Ishikawa (cell line): Measurements from ENCODE around the gene RTN4RL1.
A peak's percentile ranks its signal among the peaks of the same experiment; 100 is the strongest.

Source experiments
- CEBPB ChIP-seq: IDR thresholded peaks from 2 replicates; pipeline ENCODE4 v1.6.1; 2012
- CREB1 ChIP-seq: IDR thresholded peaks from 2 replicates; pipeline ENCODE4 v1.6.1; 2012; ENCODE audit warnings: low read depth
- EGR1 ChIP-seq: IDR thresholded peaks from 2 replicates; pipeline ENCODE4 v1.6.1; 2012
- EP300 ChIP-seq: IDR thresholded peaks from 2 replicates; pipeline ENCODE4 v1.6.1; 2012; ENCODE audit warnings: borderline replicate concordance
- FOXM1 ChIP-seq: IDR thresholded peaks from 2 replicates; pipeline ENCODE4 v1.6.1; 2012; ENCODE audit warnings: low read depth, borderline replicate concordance
- NFIC ChIP-seq: IDR thresholded peaks from 2 replicates; pipeline ENCODE4 v1.6.1; 2012
- RAD21 ChIP-seq: IDR thresholded peaks from 2 replicates; pipeline ENCODE4 v1.6.1; 2012; ENCODE audit warnings: low read depth
- TAF1 ChIP-seq: IDR thresholded peaks from 2 replicates; pipeline ENCODE4 v1.6.1; 2012; ENCODE audit warnings: low read depth, mild to moderate bottlenecking
- TCF12 ChIP-seq: IDR thresholded peaks from 2 replicates; pipeline ENCODE4 v1.6.1; 2012; ENCODE audit warnings: low read depth
- TEAD4 ChIP-seq: IDR thresholded peaks from 2 replicates; pipeline ENCODE4 v1.6.1; 2012
- YY1 ChIP-seq: IDR thresholded peaks from 2 replicates; pipeline ENCODE4 v1.6.1; 2012; ENCODE audit warnings: low read depth
- ZBTB7A ChIP-seq: IDR thresholded peaks from 2 replicates; pipeline ENCODE4 v1.6.1; 2012; ENCODE audit warnings: low read depth
- TF ChIP-seq, protein P1 (sequence below): IDR thresholded peaks from 2 replicates; pipeline ENCODE4 v1.6.1; 2012
- TF ChIP-seq, protein P2 (sequence below): IDR thresholded peaks from 2 replicates; pipeline ENCODE4 v1.6.1; 2012; ENCODE audit warnings: low read depth, mild to moderate bottlenecking
- TF ChIP-seq, protein P3 (sequence below): IDR thresholded peaks from 2 replicates; pipeline ENCODE4 v1.6.1; 2012

The RTN4RL1 gene

DNA sequence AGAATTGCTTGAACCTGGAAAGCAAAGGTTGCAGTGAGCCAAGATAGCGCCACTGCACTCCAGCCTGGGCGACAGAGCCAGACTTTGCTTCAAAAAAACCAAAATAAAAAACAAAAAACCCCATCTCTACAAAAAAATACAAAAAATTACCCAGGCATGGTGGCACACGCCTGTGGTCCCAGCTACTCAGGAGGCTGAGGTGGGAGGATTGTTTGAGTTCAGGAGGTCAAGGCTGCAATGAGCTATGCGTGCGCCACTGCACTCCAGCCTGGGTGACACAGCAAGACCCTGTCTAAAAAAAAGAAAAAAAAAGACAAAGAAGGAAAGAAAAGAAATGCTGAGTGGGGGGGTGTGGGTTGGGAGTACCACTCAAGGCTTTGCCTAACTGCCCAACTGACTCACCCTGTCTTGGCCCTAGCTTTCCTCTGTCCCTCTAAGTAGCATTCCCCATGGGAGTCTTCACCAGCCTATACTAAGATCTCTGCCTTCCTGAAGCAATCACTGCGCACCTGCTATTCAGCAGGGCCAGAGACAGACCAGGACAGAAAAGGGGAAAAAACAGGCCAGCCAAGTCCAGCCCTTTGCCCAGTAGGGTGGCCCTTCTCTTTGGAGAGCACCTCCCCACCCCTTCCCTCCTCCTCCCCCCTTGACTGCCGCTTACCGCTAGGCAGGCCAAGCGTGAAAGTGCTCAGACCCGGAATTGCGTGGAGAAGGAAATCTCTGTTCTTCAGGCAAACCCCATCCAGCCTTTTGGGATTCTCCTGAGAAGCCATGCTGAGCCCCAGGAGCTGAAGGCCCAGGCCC lies 45.8 kb downstream of the RTN4RL1 start:
- TF ChIP-seq NFIC (peak; percentile 72), TCF12 (peak; percentile 58; the same call in 1 of the 2 replicates), TEAD4 (peak; percentile 23; the same call in 1 of the 2 replicates), FOXM1 (no peak)

DNA sequence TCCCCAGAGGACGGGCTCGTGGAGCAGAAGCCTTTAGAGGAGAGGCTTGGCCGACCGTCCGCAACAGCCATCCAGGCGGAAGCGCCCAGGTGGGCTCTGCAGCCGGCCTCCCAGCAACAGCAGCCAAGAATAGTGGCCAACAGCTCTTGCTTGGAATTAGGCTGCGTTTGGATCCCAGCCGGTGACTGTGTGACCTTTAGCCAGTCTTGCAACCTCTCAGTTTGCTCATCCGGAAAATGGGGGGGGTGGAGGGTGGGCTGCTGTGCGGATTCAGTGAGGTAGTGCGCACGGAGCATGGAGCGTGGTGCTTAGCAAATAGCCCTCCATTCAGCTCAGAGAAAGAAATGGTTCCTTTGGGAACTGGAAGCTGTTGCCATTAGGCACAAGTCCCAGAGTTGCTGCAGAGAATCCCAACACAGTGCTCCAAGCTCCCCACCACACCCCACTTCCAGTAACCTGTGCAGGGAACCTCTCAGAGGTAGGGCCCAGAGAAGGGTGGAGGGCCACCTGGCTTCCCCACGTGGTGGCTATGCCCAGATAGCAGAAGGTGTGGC lies 46.7 kb downstream of the RTN4RL1 start:
- TF ChIP-seq EGR1 (no peak), ZBTB7A (no peak), FOXM1 (no peak), CEBPB (no peak), EP300 (no peak), RAD21 (no peak), CREB1 (no peak), YY1 (no peak), TAF1 (no peak), TCF12 (no peak)
- TF ChIP-seq, protein P1, sequence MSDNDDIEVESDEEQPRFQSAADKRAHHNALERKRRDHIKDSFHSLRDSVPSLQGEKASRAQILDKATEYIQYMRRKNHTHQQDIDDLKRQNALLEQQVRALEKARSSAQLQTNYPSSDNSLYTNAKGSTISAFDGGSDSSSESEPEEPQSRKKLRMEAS: no peak
- TF ChIP-seq, protein P2, sequence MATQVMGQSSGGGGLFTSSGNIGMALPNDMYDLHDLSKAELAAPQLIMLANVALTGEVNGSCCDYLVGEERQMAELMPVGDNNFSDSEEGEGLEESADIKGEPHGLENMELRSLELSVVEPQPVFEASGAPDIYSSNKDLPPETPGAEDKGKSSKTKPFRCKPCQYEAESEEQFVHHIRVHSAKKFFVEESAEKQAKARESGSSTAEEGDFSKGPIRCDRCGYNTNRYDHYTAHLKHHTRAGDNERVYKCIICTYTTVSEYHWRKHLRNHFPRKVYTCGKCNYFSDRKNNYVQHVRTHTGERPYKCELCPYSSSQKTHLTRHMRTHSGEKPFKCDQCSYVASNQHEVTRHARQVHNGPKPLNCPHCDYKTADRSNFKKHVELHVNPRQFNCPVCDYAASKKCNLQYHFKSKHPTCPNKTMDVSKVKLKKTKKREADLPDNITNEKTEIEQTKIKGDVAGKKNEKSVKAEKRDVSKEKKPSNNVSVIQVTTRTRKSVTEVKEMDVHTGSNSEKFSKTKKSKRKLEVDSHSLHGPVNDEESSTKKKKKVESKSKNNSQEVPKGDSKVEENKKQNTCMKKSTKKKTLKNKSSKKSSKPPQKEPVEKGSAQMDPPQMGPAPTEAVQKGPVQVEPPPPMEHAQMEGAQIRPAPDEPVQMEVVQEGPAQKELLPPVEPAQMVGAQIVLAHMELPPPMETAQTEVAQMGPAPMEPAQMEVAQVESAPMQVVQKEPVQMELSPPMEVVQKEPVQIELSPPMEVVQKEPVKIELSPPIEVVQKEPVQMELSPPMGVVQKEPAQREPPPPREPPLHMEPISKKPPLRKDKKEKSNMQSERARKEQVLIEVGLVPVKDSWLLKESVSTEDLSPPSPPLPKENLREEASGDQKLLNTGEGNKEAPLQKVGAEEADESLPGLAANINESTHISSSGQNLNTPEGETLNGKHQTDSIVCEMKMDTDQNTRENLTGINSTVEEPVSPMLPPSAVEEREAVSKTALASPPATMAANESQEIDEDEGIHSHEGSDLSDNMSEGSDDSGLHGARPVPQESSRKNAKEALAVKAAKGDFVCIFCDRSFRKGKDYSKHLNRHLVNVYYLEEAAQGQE: no peak
- TF ChIP-seq, protein P3, sequence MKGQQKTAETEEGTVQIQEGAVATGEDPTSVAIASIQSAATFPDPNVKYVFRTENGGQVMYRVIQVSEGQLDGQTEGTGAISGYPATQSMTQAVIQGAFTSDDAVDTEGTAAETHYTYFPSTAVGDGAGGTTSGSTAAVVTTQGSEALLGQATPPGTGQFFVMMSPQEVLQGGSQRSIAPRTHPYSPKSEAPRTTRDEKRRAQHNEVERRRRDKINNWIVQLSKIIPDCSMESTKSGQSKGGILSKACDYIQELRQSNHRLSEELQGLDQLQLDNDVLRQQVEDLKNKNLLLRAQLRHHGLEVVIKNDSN: no peak

DNA sequence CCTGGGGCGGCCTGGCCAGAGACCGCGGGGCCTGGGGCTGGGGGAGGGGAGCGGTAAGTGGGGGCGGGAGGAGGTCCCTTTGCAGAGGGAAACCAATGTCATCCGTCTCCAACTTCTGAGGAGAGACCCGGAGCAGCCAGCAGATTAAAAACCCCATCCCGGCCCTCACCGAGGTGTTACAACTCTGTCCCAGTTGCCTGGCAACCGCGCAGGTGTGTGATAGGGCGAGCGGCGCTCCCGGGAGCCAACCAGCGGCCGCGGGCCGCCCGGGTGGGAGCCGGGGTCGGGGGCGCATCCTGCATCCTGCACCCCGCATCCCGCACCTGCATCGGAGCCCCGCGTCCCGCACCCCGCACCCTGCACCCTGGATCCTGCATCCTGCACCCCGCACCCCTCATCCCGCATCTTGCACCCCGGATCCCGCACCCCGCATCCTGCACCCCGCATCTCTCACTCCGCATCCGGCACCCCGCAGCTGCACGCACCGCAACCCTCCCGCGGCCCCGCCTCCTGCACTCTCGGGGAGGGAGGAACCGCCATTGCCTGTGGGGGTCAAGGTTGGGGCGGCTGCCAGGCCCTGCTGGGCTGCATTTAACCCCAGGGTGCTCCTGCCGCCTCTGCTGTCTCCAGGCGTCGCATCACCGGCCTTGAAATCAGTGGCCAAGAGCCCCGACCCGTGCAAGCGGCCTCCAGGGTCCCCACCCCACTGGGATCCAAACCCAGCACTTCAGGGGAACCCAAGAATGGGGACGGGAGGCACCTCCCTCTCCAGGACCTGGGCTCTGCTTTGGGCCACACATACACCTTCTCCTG lies 47.3 kb downstream of the RTN4RL1 start:
- TF ChIP-seq, protein P1: no peak
- TF ChIP-seq CEBPB (no peak), ZBTB7A (no peak), EGR1 (no peak), TAF1 (no peak), EP300 (no peak), YY1 (no peak), TEAD4 (no peak), CREB1 (no peak), NFIC (no peak)
- TF ChIP-seq, protein P3: no peak

DNA sequence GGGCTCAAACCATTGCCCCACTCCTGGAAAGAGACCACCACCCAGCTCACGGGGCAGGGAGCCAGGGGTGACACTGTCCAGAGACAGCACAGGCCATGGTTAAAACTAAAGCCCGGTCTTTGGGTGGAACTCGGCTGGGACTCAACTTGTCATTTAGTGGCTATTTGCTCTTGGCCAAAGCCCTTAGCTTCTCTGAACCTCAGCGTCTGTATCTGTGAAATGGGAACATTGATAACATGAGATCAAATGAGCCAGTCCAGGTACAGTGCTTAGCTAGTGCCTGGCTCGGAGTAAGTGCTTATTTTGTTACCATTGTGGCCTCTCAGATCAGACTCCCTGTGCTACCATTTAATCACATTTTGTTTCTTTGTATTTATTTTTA lies 48.5 kb downstream of the RTN4RL1 start:
- TF ChIP-seq FOXM1: no peak
- TF ChIP-seq TCF12: no peak
- TF ChIP-seq EGR1: no peak
- no peak for TF ChIP-seq NFIC
- TF ChIP-seq, protein P2: no peak
- no peak for TF ChIP-seq ZBTB7A
- TF ChIP-seq, protein P1: no peak
- TF ChIP-seq EP300: no peak
- no peak for TF ChIP-seq TAF1
- TF ChIP-seq RAD21: no peak
- TF ChIP-seq, protein P3: no peak
- TF ChIP-seq CEBPB: no peak
- no peak for TF ChIP-seq CREB1
- no peak for TF ChIP-seq YY1
- no peak for TF ChIP-seq TEAD4

DNA sequence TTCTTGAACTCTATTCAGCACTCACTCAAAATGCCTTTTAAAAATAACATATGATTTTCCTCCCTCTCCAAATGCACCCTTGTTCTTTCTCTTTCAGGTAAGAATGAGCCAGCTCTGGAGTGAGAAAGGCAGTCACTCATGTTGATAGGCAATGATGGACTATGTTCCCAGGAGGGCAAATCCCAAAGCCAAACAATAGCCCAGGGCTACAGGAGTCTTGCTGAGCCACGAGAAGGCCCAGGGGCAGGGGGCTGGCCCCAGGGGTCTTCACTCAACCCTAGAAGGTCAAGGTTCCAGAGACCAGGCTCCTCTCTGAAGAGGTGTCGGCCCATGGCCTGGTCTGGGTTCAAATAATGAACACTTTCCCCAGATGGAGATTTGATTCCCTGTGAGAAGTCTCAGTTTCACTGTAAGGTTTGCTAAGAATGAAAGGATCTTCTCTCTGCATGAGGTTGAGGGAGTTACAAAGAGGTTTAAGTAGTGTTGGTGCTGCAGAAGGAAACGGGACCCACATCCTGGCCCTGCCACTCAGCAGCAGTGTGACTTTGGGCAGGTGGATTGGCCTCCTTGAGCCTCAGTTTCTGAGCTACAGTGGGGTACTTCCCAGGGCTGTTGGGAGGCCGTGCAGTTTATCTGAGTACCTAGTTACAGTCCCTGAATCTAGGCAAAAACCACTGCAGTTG lies 49.0 kb downstream of the RTN4RL1 start:
- TF ChIP-seq EP300 (no peak), TCF12 (no peak)
